ENCODE measurements around the gene ETV2. TPM values are rescaled to one million over a fixed set of nuclear protein-coding genes. Genes with fewer than 3 reads are reported as not detected.
"Not testable (repeated sequence)": the region's sequence is repeated elsewhere in the genome, so short reads cannot be mapped to it uniquely, and the experiment has no call there.

Gene ETV2
- total and polyA plus RNA-seq, 2 experiments from 2014 or later, result 0.93 TPM; not detected in 1

- in situ Hi-C loops (cut with MboI), result no loop called here
- Histone ChIP-seq H3K9me3 (ENCODE audit: low read depth) (no peaks in the 10 kb centered on the region), H3F3A (ENCODE audit: insufficient read depth) (no peaks in the 10 kb centered on the region), H3K27me3 (replicated peaks; ENCODE audit: insufficient read depth) (no peaks in the 10 kb centered on the region), H2AFZ (0 out of 2 replicates have a peak overlapping the region, but pooled peaks have one; percentile 96), H3K9ac (no peak overlapping the region), H3K79me2 (ENCODE audit: insufficient read depth) (peaks cover 28% of the 10 kb centered on the region), H3K36me3 (ENCODE audit: low read depth) (no peaks in the 10 kb centered on the region), H3K4me3 (no peak overlapping the region), H3K4me2 (ENCODE audit: unreplicated experiment) (no peak overlapping the region), H3K9me2 (ENCODE audit: insufficient read depth) (no peaks in the 10 kb centered on the region), H3K27ac (no peak overlapping the region), H3K4me1 (ENCODE audit: insufficient read depth) (peaks cover 8% of the 10 kb centered on the region), H4K20me1 (ENCODE audit: insufficient read depth) (no peaks in the 10 kb centered on the region)
- TF ChIP-seq EZH2 (IDR thresholded peaks at IDR 0.05; ENCODE audit: insufficient read depth, poor library complexity, severe bottlenecking) (no peak), EZH2phosphoT487 (IDR thresholded peaks at IDR 0.05; ENCODE audit: insufficient read depth, low read depth) (no peak)
- WGBS, 2 experiments (ENCODE audit: low coverage in 1 of 2, low lambda C conversion rate in 2 of 2, missing lambda C conversion rate in 2 of 2), result 70 to 72% methylated on average over 7 of the region's 7 CpGs
- DNase-seq, result no peak
Measured at GRCh38 chr19:35645680-35646511, 4.4 kb downstream of the ETV2 start.

- Histone ChIP-seq H3K9me2 (ENCODE audit: insufficient read depth) (no peaks in the 10 kb centered on the region), H2AFZ (peak within 1 kb of the TSS; percentile 86)
- WGBS, 2 experiments (ENCODE audit: low coverage in 1 of 2, low lambda C conversion rate in 2 of 2, missing lambda C conversion rate in 2 of 2), result 2% methylated on average over 46 of the region's 46 CpGs
Measured at GRCh38 chr19:35648017-35648961, 6.7 kb downstream of the ETV2 start, which contains the start of gene COX6B1. Gene COX6B1 (plus strand): TSS chr19:35648323. CDS start chr19:35651244, 2,921 bp downstream.

GRCh38 chr19:35650581-35650980 lies 9.0 kb downstream of the ETV2 start:
- in situ Hi-C loops (cut with MboI), result no loop called here
- peaks cover 47% of the 10 kb centered on the region for H3K79me2 ChIP-seq (ENCODE audit: insufficient read depth)
- H3K4me2 ChIP-seq (ENCODE audit: unreplicated experiment), result no peak overlapping the region
- H3K9ac ChIP-seq, result no peak overlapping the region
- DNase-seq, result no peak
- H3K9me3 ChIP-seq (ENCODE audit: low read depth), result no peaks in the 10 kb centered on the region
- WGBS, 2 experiments (ENCODE audit: low coverage in 1 of 2, low lambda C conversion rate in 2 of 2, missing lambda C conversion rate in 2 of 2), result 91 to 94% methylated on average over 9 of the region's 9 CpGs
- TF ChIP-seq EZH2 (IDR thresholded peaks at IDR 0.05; ENCODE audit: insufficient read depth, poor library complexity, severe bottlenecking), result no peak
- no peak for TF ChIP-seq EZH2phosphoT487 (IDR thresholded peaks at IDR 0.05; ENCODE audit: insufficient read depth, low read depth)
- H3K4me1 ChIP-seq (ENCODE audit: insufficient read depth), result peaks cover 8% of the 10 kb centered on the region
- H3F3A ChIP-seq (ENCODE audit: insufficient read depth), result no peaks in the 10 kb centered on the region
- no peaks in the 10 kb centered on the region for H3K9me2 ChIP-seq (ENCODE audit: insufficient read depth)
- no peaks in the 10 kb centered on the region for H4K20me1 ChIP-seq (ENCODE audit: insufficient read depth)
- no peak overlapping the region for H3K27ac ChIP-seq
- H3K36me3 ChIP-seq (ENCODE audit: low read depth), result peaks cover 5% of the 10 kb centered on the region; the same call in 1 of the 2 replicates
- H3K27me3 ChIP-seq (replicated peaks; ENCODE audit: insufficient read depth), result no peaks in the 10 kb centered on the region
- no peak overlapping the region for H3K4me3 ChIP-seq
- H2AFZ ChIP-seq, result no peak overlapping the region

More at GRCh38 chr19:35648017-35648961, 6.7 kb downstream of the ETV2 start, which contains the start of gene COX6B1:
- in situ Hi-C loops (cut with MboI), result no loop called here
- Histone ChIP-seq H3K9me3 (ENCODE audit: low read depth) (no peaks in the 10 kb centered on the region), H3K27ac (peak within 1 kb of the TSS; percentile 50), H3F3A (ENCODE audit: insufficient read depth) (no peaks in the 10 kb centered on the region), H3K9ac (peak within 1 kb of the TSS; percentile 84), H3K27me3 (replicated peaks; ENCODE audit: insufficient read depth) (no peaks in the 10 kb centered on the region), H3K4me1 (ENCODE audit: insufficient read depth) (peaks cover 8% of the 10 kb centered on the region), H3K4me2 (ENCODE audit: unreplicated experiment) (peak within 1 kb of the TSS; percentile 94), H4K20me1 (ENCODE audit: insufficient read depth) (no peaks in the 10 kb centered on the region), H3K4me3 (peak within 1 kb of the TSS; percentile 93), H3K79me2 (ENCODE audit: insufficient read depth) (peaks cover 46% of the 10 kb centered on the region), H3K36me3 (ENCODE audit: low read depth) (no peaks in the 10 kb centered on the region)
- TF ChIP-seq EZH2phosphoT487 (IDR thresholded peaks at IDR 0.05; ENCODE audit: insufficient read depth, low read depth) (no peak), EZH2 (IDR thresholded peaks at IDR 0.05; ENCODE audit: insufficient read depth, poor library complexity, severe bottlenecking) (no peak)
- peak; percentile 99 for DNase-seq

- H3K4me1 ChIP-seq (ENCODE audit: insufficient read depth); H3K27ac ChIP-seq; H3K4me2 ChIP-seq (ENCODE audit: unreplicated experiment); DNase-seq; H3K9me2 ChIP-seq (ENCODE audit: insufficient read depth); H4K20me1 ChIP-seq (ENCODE audit: insufficient read depth); in situ Hi-C loops (cut with MboI); H3K4me3 ChIP-seq; H3K27me3 ChIP-seq (replicated peaks; ENCODE audit: insufficient read depth); H2AFZ ChIP-seq; H3F3A ChIP-seq (ENCODE audit: insufficient read depth); H3K9me3 ChIP-seq (ENCODE audit: low read depth); H3K9ac ChIP-seq: not testable (repeated sequence)
- 91 to 92% methylated on average over 6 of the region's 6 CpGs for WGBS, 2 experiments (ENCODE audit: low coverage in 1 of 2, low lambda C conversion rate in 2 of 2, missing lambda C conversion rate in 2 of 2)
- Histone ChIP-seq H3K79me2 (ENCODE audit: insufficient read depth) (peaks cover 30% of the 10 kb centered on the region), H3K36me3 (ENCODE audit: low read depth) (peaks cover 27% of the 10 kb centered on the region; the same call in 1 of the 2 replicates)
Measured at GRCh38 chr19:35654828-35655227, 13.3 kb downstream of the ETV2 start.

Data from GM23248 (cell line).